Right lobe of liver (tissue), 4 donors: ENCODE measurements around the gene METAP1D.

Source experiments
- CTCF ChIP-seq, 4 donors: fragments of 200-600 bp in 3 of 4; fragments of 450-650 bp in 1 of 4; IDR thresholded peaks; one replicate each; pipeline versions ENCODE4 v1.5.1 to v1.8.0; 2016 to 2022; ENCODE audit warnings: antibody characterized with exemption in 4 of 4, mild to moderate bottlenecking in 2 of 4
- POLR2A ChIP-seq: fragments of 450-650 bp; IDR thresholded peaks from one replicate; pipeline ENCODE4 v1.6.1; 2017; ENCODE audit warnings: antibody characterized with exemption, mild to moderate bottlenecking
- donor health status: DM: no; HTN: no; CAD: no.
- donor health status: DM: no; HTN: no; CAD: no.
- donor health status: DM: no; HTN: yes; CAD: no.

GRCh38 chr2:171952276-171952675, 47.5 kb upstream of the METAP1D start:
- TF ChIP-seq CTCF (IDR thresholded peaks at IDR 0.05): no peak
- TF ChIP-seq POLR2A: no peak
